Neuronal stem cell (in vitro differentiated cells): Measurements from ENCODE around the gene TMEM263.
A peak's percentile ranks its signal among the peaks of the same experiment; 100 is the strongest.

ENCODE experiments used
- DNase-seq: peaks from one replicate; pipeline ENCODE4 v3.0.0-alpha.2; 2013; ENCODE audit warnings: low spot score
- H2AFZ ChIP-seq: one replicate; pipeline ENCODE4 v1.6.1; 2013; ENCODE audit warnings: mild to moderate bottlenecking, low read length, inconsistent platforms
- H2AK5ac ChIP-seq: 2 replicates; pipeline ENCODE4 v1.6.1; 2013; ENCODE audit warnings: low read depth, mild to moderate bottlenecking, inconsistent platforms, low read length, moderate library complexity, mixed read lengths
- H2BK120ac ChIP-seq: 2 replicates; pipeline ENCODE4 v1.6.1; 2013; ENCODE audit warnings: low read depth, mild to moderate bottlenecking, inconsistent platforms, low read length, moderate library complexity, mixed read lengths
- H2BK12ac ChIP-seq: one replicate; pipeline ENCODE4 v1.6.1; 2013; ENCODE audit warnings: low read length, inconsistent platforms
- H2BK15ac ChIP-seq: 2 replicates; pipeline ENCODE4 v1.6.1; 2013; ENCODE audit warnings: mild to moderate bottlenecking, low read length, inconsistent platforms, mixed read lengths
- H2BK5ac ChIP-seq: one replicate; pipeline ENCODE4 v1.6.1; 2013; ENCODE audit warnings: inconsistent platforms, mild to moderate bottlenecking, low read length, moderate library complexity
- H3K14ac ChIP-seq: one replicate; pipeline ENCODE4 v1.6.1; 2013; ENCODE audit warnings: low read length, inconsistent platforms
- H3K18ac ChIP-seq: 2 replicates; pipeline ENCODE4 v1.6.1; 2013; ENCODE audit warnings: low read length, inconsistent platforms
- H3K23ac ChIP-seq: 2 replicates; pipeline ENCODE4 v1.6.1; 2013; ENCODE audit warnings: low read depth, mild to moderate bottlenecking, mixed read lengths, low read length, inconsistent platforms; ENCODE audit not compliant: poor library complexity
- H3K27ac ChIP-seq: replicated peaks from 3 replicates; pipeline ENCODE4 v1.5.1; 2013; ENCODE audit warnings: low read length, inconsistent platforms
- H3K27me3 ChIP-seq, 3 experiments: 2 replicates each; pipeline ENCODE4 v1.6.1; 2013; ENCODE audit warnings: low read length in 3 of 3, mild to moderate bottlenecking in 2 of 3, inconsistent platforms in 1 of 3, low read depth in 1 of 3, mixed read lengths in 1 of 3, moderate library complexity in 1 of 3; ENCODE audit not compliant: control insufficient read depth in 3 of 3, insufficient read depth in 3 of 3
- H3K36me3 ChIP-seq, 2 donors: replicated peaks in 1 of 2; 2 replicates each; pipeline ENCODE4 v1.6.1; 2013; ENCODE audit warnings: low read length in 2 of 2; ENCODE audit not compliant: control insufficient read depth in 2 of 2, insufficient read depth in 2 of 2
- H3K4ac ChIP-seq: 2 replicates; pipeline ENCODE4 v1.6.1; 2013; ENCODE audit warnings: inconsistent platforms, mild to moderate bottlenecking, low read length, moderate library complexity
- H3K4me1 ChIP-seq, 2 donors: 1 replicate in 1 of 2; 2 replicates in 1 of 2; pipeline ENCODE4 v1.6.1; 2013; ENCODE audit warnings: low read length in 2 of 2, low read depth in 1 of 2; ENCODE audit not compliant: control insufficient read depth in 2 of 2, insufficient read depth in 1 of 2
- H3K4me2 ChIP-seq: one replicate; pipeline ENCODE4 v1.6.1; 2013; ENCODE audit warnings: mild to moderate bottlenecking, low read length, inconsistent platforms; ENCODE audit not compliant: insufficient read depth, poor library complexity, severe bottlenecking
- H3K4me3 ChIP-seq, 2 donors: 2 replicates each; pipeline ENCODE4 v1.5.1; 2013; ENCODE audit warnings: low read length in 2 of 2, mild to moderate bottlenecking in 2 of 2, inconsistent platforms in 1 of 2, moderate library complexity in 1 of 2
- H3K79me1 ChIP-seq: one replicate; pipeline ENCODE4 v1.6.1; 2013; ENCODE audit warnings: low read depth, mild to moderate bottlenecking, inconsistent platforms, low read length, moderate library complexity
- H3K9ac ChIP-seq: one replicate; pipeline ENCODE4 v1.6.1; 2013; ENCODE audit warnings: mild to moderate bottlenecking, low read depth, low read length, inconsistent platforms; ENCODE audit not compliant: poor library complexity
- H3K9me3 ChIP-seq, 2 donors: replicated peaks in 1 of 2; 2 replicates each; pipeline versions ENCODE3 to v1.6.1; 2013; ENCODE audit warnings: low read length in 2 of 2, mild to moderate bottlenecking in 2 of 2, inconsistent platforms in 1 of 2, low read depth in 1 of 2, mixed read lengths in 1 of 2, moderate library complexity in 1 of 2; ENCODE audit not compliant: control insufficient read depth in 2 of 2, insufficient read depth in 1 of 2
- H4K8ac ChIP-seq: one replicate; pipeline ENCODE4 v1.6.1; 2013; ENCODE audit warnings: low read depth, mild to moderate bottlenecking, inconsistent platforms, low read length, moderate library complexity
- H4K91ac ChIP-seq: one replicate; pipeline ENCODE4 v1.6.1; 2013; ENCODE audit warnings: low read length, low read depth, mild to moderate bottlenecking, inconsistent platforms; ENCODE audit not compliant: poor library complexity
- WGBS, 2 donors: extraction: QIAGEN DNeasy Blood & Tissue Kit; methylation state at CpG; one replicate each; pipeline ENCODE4 v1.1.7; 2013; ENCODE audit warnings: missing lambda C conversion rate in 2 of 2, mixed read lengths in 1 of 2; ENCODE audit not compliant: insufficient read length in 2 of 2, insufficient replicate concordance in 1 of 2; ENCODE audit errors: extremely low coverage in 2 of 2; 5-methylcytosine and 5-hydroxymethylcytosine counted together

The TMEM263 gene

GRCh38 chr12:106984588-106985137, 29.0 kb downstream of the TMEM263 start:
- Histone ChIP-seq H3K9ac (no peak overlapping the region), H4K91ac (no peak overlapping the region), H3K9me3 (peaks cover 0 to 2% of the 10 kb centered on the region in 2 donors), H3K27ac (no peak overlapping the region), H3K14ac (no peak overlapping the region), H2BK15ac (no peak overlapping the region), H3K23ac (no peak overlapping the region), H3K79me1 (no peaks in the 10 kb centered on the region), H3K18ac (no peak overlapping the region), H3K4ac (no peak overlapping the region), H2BK12ac (no peak overlapping the region), H3K4me2 (no peak overlapping the region), H3K4me1 (peaks cover 4 to 7% of the 10 kb centered on the region in 2 donors), H3K36me3 (peaks cover 6 to 40% of the 10 kb centered on the region in 2 donors), H2AK5ac (no peak overlapping the region), H2BK120ac (no peak overlapping the region), H2AFZ (no peak overlapping the region), H2BK5ac (no peak overlapping the region), H3K4me3 (no peak overlapping the region), H4K8ac (no peak overlapping the region), H3K27me3 (no peaks in the 10 kb centered on the region)
- WGBS, 2 donors, result no CpG with 5 or more reads among the region's 6 CpGs
- no peak for DNase-seq

GRCh38 chr12:106985479-106985878, 29.8 kb downstream of the TMEM263 start:
- Histone ChIP-seq H2BK15ac (no peak overlapping the region), H3K4me3 (peak overlapping the region in 1 of 2 donors; percentile 79)
- DNase-seq, result no peak

GRCh38 chr12:106986135-106986534, 30.4 kb downstream of the TMEM263 start:
- no peak overlapping the region for H3K9ac ChIP-seq
- H3K9me3 ChIP-seq, result peaks cover 0 to 2% of the 10 kb centered on the region in 2 donors
- H2AFZ ChIP-seq, result peak overlapping the region; percentile 98
- H3K27me3 ChIP-seq, result no peaks in the 10 kb centered on the region
- no peak overlapping the region for H3K23ac ChIP-seq
- H2BK5ac ChIP-seq, result no peak overlapping the region
- no peak overlapping the region for H4K91ac ChIP-seq
- H3K36me3 ChIP-seq, result peaks cover 6 to 40% of the 10 kb centered on the region in 2 donors
- H2AK5ac ChIP-seq, result no peak overlapping the region
- DNase-seq, result no peak
- H4K8ac ChIP-seq, result no peak overlapping the region
- H3K4me3 ChIP-seq, result peak overlapping the region; percentile 79
- H2BK15ac ChIP-seq, result no peak overlapping the region
- H3K27ac ChIP-seq, result no peak overlapping the region
- no peak overlapping the region for H3K18ac ChIP-seq
- no peak overlapping the region for H3K14ac ChIP-seq
- no CpG with 5 or more reads among the region's 4 CpGs for WGBS, 2 donors
- H2BK120ac ChIP-seq, result no peak overlapping the region
- no peaks in the 10 kb centered on the region for H3K79me1 ChIP-seq
- peak overlapping the region; percentile 87 for H3K4me2 ChIP-seq
- H3K4me1 ChIP-seq, result peaks cover 4 to 7% of the 10 kb centered on the region in 2 donors
- no peak overlapping the region for H2BK12ac ChIP-seq
- H3K4ac ChIP-seq, result no peak overlapping the region

More at GRCh38 chr12:106985479-106985878, 29.8 kb downstream of the TMEM263 start:
- H3K4me2 ChIP-seq, result no peak overlapping the region
- no peak overlapping the region for H2BK5ac ChIP-seq
- peaks cover 6 to 40% of the 10 kb centered on the region in 2 donors for H3K36me3 ChIP-seq
- H3K9me3 ChIP-seq, result peaks cover 0 to 2% of the 10 kb centered on the region in 2 donors
- WGBS, 2 donors, result no CpG with 5 or more reads among the region's 5 CpGs
- H2BK12ac ChIP-seq, result no peak overlapping the region
- no peak overlapping the region for H3K4ac ChIP-seq
- no peak overlapping the region for H3K9ac ChIP-seq
- no peak overlapping the region for H3K27ac ChIP-seq
- H2BK120ac ChIP-seq, result no peak overlapping the region
- no peaks in the 10 kb centered on the region for H3K79me1 ChIP-seq
- no peak overlapping the region for H2AFZ ChIP-seq
- no peak overlapping the region for H4K91ac ChIP-seq
- H4K8ac ChIP-seq, result peak overlapping the region; percentile 70
- H3K14ac ChIP-seq, result no peak overlapping the region
- H3K27me3 ChIP-seq, result no peaks in the 10 kb centered on the region
- no peak overlapping the region for H3K18ac ChIP-seq
- no peak overlapping the region for H3K23ac ChIP-seq
- peaks cover 4 to 7% of the 10 kb centered on the region in 2 donors for H3K4me1 ChIP-seq
- H2AK5ac ChIP-seq, result no peak overlapping the region

- no CpG with 5 or more reads among the region's 50 CpGs for WGBS, 2 donors
- Histone ChIP-seq H3K27ac (peak within 1 kb of the TSS; percentile 65), H3K14ac (no peak within 1 kb of the TSS), H3K36me3 (peaks cover 6 to 38% of the 10 kb centered on the region in 2 donors), H4K91ac (no peak within 1 kb of the TSS), H2BK15ac (no peak within 1 kb of the TSS), H2AFZ (peak within 1 kb of the TSS; percentile 98), H3K27me3 (no peaks in the 10 kb centered on the region), H3K9me3 (peaks cover 0 to 2% of the 10 kb centered on the region in 2 donors), H3K9ac (peak within 1 kb of the TSS; percentile 92), H3K4me2 (peak within 1 kb of the TSS; percentile 87), H2BK12ac (no peak within 1 kb of the TSS), H3K4me1 (peaks cover 4 to 7% of the 10 kb centered on the region in 2 donors), H2BK120ac (peak within 1 kb of the TSS; percentile 35), H3K4me3 (peak within 1 kb of the TSS; percentile 79), H3K79me1 (no peaks in the 10 kb centered on the region), H3K4ac (no peak within 1 kb of the TSS), H2BK5ac (no peak within 1 kb of the TSS), H3K23ac (peak within 1 kb of the TSS; percentile 92), H2AK5ac (no peak within 1 kb of the TSS), H3K18ac (peak within 1 kb of the TSS; percentile 80), H4K8ac (no peak within 1 kb of the TSS)
- peak; percentile 91 for DNase-seq
These were observed 31.1 kb downstream of the TMEM263 start, which contains the start of gene MTERF2 for GRCh38 chr12:106986625-106987389. MTERF2 (minus strand) TSS chr12:106987146; CDS start chr12:106978714, 8,432 bp downstream.
